IPS DF 6.9 (cell line): ENCODE measurements around the gene SAG.

Experiments used
- DNase-seq: peaks from one replicate; pipeline ENCODE4 v3.0.0-alpha.2; 2013; ENCODE audit warnings: low read depth, low spot score
- H3K27ac ChIP-seq: one replicate; pipeline ENCODE4 v1.5.1; 2013; ENCODE audit warnings: low read length, control low read depth
- H3K27me3 ChIP-seq: 2 replicates; pipeline ENCODE4 v1.6.1; 2013; ENCODE audit warnings: mild to moderate bottlenecking, low read length; ENCODE audit not compliant: control insufficient read depth, insufficient read depth
- H3K36me3 ChIP-seq: 2 replicates; pipeline ENCODE4 v1.6.1; 2013; ENCODE audit warnings: low read length; ENCODE audit not compliant: control insufficient read depth, insufficient read depth
- H3K4me1 ChIP-seq: 2 replicates; pipeline ENCODE4 v1.6.1; 2013; ENCODE audit warnings: low read length; ENCODE audit not compliant: control insufficient read depth, insufficient read depth
- H3K4me3 ChIP-seq: 2 replicates; pipeline ENCODE4 v1.5.1; 2013; ENCODE audit warnings: mild to moderate bottlenecking, low read length
- H3K9me3 ChIP-seq: 2 replicates; pipeline ENCODE4 v1.6.1; 2013; ENCODE audit warnings: low read length, inconsistent platforms; ENCODE audit not compliant: control insufficient read depth, insufficient read depth
- WGBS: extraction: QIAGEN DNeasy Blood & Tissue Kit; methylation state at CpG from one replicate; pipeline ENCODE4 v1.1.7; 2013; ENCODE audit warnings: mixed read lengths, missing lambda C conversion rate; ENCODE audit not compliant: insufficient read length, insufficient coverage; 5-methylcytosine and 5-hydroxymethylcytosine counted together

SAG gene

DNA sequence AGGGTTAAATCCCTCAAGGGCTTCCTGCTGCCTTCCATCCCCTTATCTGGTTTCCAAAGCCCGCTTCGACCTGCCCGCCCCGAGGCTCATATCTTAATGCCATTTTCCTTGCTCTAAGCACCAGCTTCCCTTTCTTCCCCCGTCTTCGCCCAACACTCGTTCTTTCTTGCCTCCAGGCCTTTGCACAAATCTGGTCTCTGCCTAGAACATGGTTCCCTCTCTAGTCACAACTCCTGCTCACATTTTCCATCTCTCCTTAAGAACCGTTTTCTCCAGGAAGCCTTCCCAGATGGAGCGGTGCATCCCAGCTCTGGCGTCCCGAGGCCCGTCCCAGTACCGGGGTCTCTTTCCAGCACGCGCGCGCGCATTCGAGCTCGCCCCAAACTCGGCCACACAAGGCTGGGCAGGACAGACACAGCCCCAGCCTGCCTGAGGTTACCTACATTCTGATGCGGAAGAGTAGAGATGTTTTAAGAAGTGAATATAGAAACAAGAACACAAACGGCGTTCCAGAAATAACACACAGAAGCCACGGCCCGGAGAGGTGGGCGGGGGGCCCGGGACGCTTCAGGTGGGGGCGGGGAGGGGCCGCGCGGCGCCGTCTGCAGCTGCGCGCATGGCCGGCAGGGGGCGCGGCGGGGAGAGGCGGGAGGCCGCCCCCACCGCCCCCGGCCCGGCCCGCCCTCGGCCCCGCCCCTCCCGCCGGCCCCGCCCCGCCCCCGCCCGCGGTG is 46.3 kb downstream of the SAG start, which contains the start of gene DGKD:
Gene DGKD, plus strand, starts transcription at position 726 of the 731 bp plus-strand sequence. CDS start 25 bp downstream, outside the sequence.
- no CpG with 5 or more reads among the region's 56 CpGs for WGBS
- Histone ChIP-seq H3K27ac (no peak within 1 kb of the TSS), H3K9me3 (no peaks in the 10 kb centered on the region), H3K4me1 (peaks cover 5% of the 10 kb centered on the region; the same call in 1 of the 2 replicates), H3K27me3 (peaks cover 3% of the 10 kb centered on the region), H3K4me3 (peak within 1 kb of the TSS; percentile 97), H3K36me3 (no peaks in the 10 kb centered on the region)
- no peak for DNase-seq

DNA sequence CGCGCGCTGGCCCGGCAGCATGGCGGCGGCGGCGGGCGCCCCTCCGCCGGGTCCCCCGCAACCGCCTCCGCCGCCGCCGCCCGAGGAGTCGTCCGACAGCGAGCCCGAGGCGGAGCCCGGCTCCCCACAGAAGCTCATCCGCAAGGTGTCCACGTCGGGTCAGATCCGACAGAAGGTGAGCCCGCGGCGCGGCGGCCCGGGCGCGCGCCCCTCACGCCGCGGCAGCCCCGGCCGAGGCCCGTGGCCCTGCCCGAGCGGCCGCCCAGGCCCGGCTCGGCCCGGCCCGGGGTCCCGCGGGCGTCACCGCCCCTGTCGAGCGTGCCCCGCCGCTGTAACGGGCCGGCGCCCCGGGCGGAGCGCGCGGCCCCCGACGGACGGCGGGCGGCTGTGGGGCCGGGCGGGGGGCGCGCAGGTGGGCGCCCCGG is 46.9 kb downstream of the SAG start:
- peaks cover 3% of the 10 kb centered on the region for H3K27me3 ChIP-seq
- no peak overlapping the region for H3K27ac ChIP-seq
- DNase-seq, result no peak
- peak overlapping the region; percentile 97 for H3K4me3 ChIP-seq
- H3K9me3 ChIP-seq, result no peaks in the 10 kb centered on the region
- H3K4me1 ChIP-seq, result peaks cover 3% of the 10 kb centered on the region; the same call in 1 of the 2 replicates
- no CpG with 5 or more reads among the region's 77 CpGs for WGBS
- H3K36me3 ChIP-seq, result no peaks in the 10 kb centered on the region

DNA sequence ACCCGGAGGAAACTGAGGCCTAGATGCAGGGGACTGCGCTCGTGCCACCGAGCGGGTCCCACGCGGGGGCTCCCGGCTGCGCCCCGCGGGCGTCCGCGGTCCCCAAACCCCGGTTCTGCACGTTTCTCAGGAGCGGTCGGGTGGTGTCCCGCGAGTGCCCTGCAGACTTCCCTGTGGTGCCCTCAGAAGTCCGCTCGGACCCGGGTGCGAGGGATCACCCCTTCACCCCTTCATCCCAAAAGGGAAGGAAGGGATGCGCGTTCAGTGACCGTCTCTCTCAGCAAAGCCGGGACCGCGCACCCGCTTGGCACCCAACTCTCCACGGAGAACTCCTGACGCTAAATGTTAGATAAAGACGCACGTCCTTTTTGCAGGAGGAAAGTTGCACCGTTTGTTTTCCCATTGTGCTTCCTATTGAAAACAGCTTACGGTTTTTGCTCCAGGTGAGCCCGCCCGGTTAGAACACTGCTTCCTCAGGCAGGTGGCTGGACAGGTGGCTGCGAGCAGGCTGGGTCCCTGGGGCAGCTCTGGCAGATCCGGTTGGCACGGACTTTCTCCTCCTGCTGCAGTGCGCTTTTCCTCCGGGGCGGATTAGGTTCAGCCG is 47.5 kb downstream of the SAG start:
- no CpG with 5 or more reads among the region's 46 CpGs for WGBS
- Histone ChIP-seq H3K36me3 (no peaks in the 10 kb centered on the region), H3K4me1 (peaks cover 3% of the 10 kb centered on the region; the same call in 1 of the 2 replicates), H3K4me3 (peak overlapping the region; percentile 97), H3K9me3 (no peaks in the 10 kb centered on the region), H3K27me3 (peaks cover 3% of the 10 kb centered on the region), H3K27ac (no peak overlapping the region)
- DNase-seq, result no peak

DNA sequence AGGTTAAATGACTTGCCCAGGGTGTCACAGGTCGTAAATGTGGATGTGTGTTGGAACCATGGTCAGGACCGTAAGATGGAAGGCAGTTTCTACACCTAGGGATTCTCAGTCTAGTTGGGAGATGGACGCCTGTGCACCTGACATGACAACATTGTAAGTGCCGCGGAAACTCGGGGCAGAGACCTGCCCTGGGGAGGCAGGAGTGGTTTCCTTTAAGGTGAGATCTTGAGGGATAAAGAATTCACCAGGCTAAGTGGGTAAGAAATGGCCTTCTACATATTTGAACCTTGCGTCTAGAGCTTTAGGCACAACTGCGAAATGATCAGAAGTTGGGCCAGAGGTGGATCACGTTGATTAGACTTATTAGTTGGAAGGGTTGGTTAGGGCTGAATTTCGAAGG is 48.3 kb downstream of the SAG start:
- Histone ChIP-seq H3K4me1 (peaks cover 3% of the 10 kb centered on the region; the same call in 1 of the 2 replicates), H3K4me3 (no peak overlapping the region)

DNA sequence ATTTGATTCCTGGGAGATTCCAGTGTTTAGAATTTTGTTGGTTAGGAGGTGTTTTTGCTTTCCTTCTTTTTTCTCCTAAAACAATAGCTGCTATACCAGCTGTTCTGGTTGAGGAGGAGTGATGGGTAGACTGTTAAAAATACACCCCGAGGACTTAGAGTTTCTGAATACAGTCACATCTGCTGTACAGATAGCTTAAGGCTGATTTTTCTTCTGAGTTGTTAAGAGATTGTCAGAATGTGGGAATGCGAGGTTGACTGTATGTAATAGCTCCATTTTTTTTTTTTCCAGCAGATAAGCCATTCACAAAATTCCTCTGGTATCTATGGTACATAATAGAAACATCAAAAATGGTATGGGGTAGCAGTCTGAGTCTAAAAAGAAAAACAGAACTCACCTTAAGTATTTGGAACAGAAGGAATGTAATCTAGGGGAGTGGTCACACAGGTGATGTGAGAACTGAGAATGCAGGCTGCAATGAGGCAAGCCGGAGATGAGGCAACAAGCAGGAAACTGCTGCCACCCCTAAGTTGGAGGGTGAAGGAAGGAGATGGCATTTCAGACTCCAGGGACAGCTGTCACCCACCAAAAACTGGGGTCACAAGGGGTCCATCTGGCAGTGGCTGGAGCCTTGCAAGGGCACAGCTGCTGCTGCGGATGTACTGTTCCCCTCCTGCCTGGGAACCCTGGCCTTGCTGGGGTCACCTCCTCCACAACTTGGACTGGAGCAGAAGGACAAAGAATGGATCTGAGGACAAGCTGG is 49.1 kb downstream of the SAG start:
- H3K27ac ChIP-seq, result no peak overlapping the region
- H3K27me3 ChIP-seq, result peaks cover 3% of the 10 kb centered on the region
- peaks cover 3% of the 10 kb centered on the region; the same call in 1 of the 2 replicates for H3K4me1 ChIP-seq
- no CpG with 5 or more reads among the region's 4 CpGs for WGBS
- no peaks in the 10 kb centered on the region for H3K36me3 ChIP-seq
- H3K4me3 ChIP-seq, result no peak overlapping the region
- no peak for DNase-seq
- H3K9me3 ChIP-seq, result no peaks in the 10 kb centered on the region

More for the DNA sequence above, 48.3 kb downstream of the SAG start:
- no CpG with 5 or more reads among the region's 10 CpGs for WGBS
- no peaks in the 10 kb centered on the region for H3K36me3 ChIP-seq
- peaks cover 3% of the 10 kb centered on the region for H3K27me3 ChIP-seq
- no peaks in the 10 kb centered on the region for H3K9me3 ChIP-seq
- H3K27ac ChIP-seq, result no peak overlapping the region
- no peak for DNase-seq

DNA sequence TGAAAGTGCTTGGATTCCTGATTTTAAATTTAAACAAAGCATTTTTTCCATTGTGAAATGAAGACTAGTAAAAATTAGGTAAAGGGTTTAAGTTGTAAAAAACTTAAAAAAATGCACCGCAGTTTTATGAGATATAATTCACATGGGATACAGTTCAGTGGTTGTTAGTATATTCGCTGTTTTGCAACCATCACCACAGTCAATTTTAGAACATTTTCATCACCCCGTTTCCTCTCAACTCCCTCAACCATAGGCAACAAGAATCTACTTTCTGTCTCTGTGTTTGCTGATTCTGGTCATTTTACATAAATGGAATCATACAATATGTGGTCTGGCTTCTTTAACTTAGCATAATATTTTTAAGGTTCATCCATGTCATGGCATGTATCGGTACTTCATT is 50.7 kb downstream of the SAG start:
- DNase-seq, result no peak
- no CpG with 5 or more reads among the region's 4 CpGs for WGBS
- H3K4me1 ChIP-seq, result peaks cover 1% of the 10 kb centered on the region; the same call in 1 of the 2 replicates
- H3K9me3 ChIP-seq, result no peaks in the 10 kb centered on the region
- no peaks in the 10 kb centered on the region for H3K36me3 ChIP-seq
- H3K27ac ChIP-seq, result no peak overlapping the region
- H3K27me3 ChIP-seq, result peaks cover 3% of the 10 kb centered on the region
- no peak overlapping the region for H3K4me3 ChIP-seq

DNA sequence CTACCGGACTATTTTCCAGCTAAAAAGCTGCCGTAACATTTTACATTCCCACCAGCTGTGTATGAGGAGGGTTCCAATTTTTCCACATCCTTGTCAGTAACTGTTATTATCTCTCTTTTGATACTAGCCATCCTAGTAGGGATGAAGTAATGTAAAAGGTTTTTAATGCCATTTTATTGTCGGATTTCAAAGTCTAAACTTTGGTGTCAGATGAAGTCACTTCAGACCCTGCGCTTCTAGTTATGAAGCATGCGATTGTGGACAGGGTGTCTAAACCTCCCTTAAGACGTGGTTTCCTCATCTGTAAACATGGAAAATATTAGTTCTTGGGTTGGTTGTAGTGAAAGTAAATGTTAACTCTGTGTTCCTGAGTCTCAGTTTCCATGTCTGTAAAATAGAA is 51.3 kb downstream of the SAG start:
- Histone ChIP-seq H3K27me3 (peaks cover 3% of the 10 kb centered on the region), H3K27ac (no peak overlapping the region), H3K36me3 (no peaks in the 10 kb centered on the region), H3K9me3 (no peaks in the 10 kb centered on the region), H3K4me1 (no peaks in the 10 kb centered on the region), H3K4me3 (no peak overlapping the region)
- WGBS, result no CpG with 5 or more reads among the region's 6 CpGs
- no peak for DNase-seq

DNA sequence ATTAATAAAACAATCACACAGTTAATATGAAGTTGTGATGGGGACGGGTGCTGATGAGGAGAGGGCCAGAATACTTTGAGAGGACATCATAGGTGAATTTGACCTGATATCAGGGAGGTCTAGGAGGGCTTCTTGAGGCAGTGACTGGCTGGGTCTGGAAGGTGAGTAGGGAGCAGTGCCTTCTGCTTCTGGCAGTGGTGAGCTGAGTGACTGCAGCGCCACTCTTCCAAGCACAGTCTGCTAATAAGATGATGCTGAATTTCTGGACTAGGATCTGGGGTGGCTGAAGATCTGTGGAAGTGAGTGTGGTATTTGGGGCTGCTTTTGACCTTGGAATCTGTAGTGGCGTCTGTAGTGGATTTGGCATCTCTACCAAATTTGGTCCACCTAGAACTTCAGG is 52.2 kb downstream of the SAG start:
- Histone ChIP-seq H3K4me1 (no peaks in the 10 kb centered on the region), H3K27ac (no peak overlapping the region)

DNA sequence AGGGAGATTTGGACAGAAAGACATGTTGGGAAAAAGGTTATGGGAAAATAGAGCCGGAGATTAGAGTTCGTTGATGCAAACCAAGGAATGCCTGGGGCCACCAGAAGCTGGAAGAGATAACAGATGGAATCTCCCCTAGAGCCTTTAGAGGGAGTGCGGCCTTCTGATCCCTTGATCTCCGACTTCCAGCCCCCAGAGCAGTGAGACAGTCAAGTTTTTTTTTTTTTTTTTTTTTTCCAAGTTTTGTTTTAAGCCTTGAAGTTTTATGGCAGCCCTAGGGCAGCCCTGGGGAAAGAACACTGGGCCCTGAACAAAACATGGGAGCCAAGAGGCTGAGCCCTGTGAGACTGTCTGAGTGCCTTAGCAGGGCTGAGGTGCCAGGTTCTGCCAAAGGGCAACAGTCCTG is 53.2 kb downstream of the SAG start:
- no peak for DNase-seq
- H3K36me3 ChIP-seq, result no peaks in the 10 kb centered on the region
- no peak overlapping the region for H3K27ac ChIP-seq
- H3K4me1 ChIP-seq, result no peaks in the 10 kb centered on the region
- no CpG with 5 or more reads among the region's 4 CpGs for WGBS
- H3K27me3 ChIP-seq, result no peaks in the 10 kb centered on the region; the same call in 1 of the 2 replicates
- no peaks in the 10 kb centered on the region for H3K9me3 ChIP-seq
- H3K4me3 ChIP-seq, result no peak overlapping the region

More for the DNA sequence above, 52.2 kb downstream of the SAG start:
- no peak for DNase-seq
- no CpG with 5 or more reads among the region's 3 CpGs for WGBS
- Histone ChIP-seq H3K27me3 (peaks cover 3% of the 10 kb centered on the region), H3K4me3 (no peak overlapping the region), H3K36me3 (no peaks in the 10 kb centered on the region), H3K9me3 (no peaks in the 10 kb centered on the region)

DNA sequence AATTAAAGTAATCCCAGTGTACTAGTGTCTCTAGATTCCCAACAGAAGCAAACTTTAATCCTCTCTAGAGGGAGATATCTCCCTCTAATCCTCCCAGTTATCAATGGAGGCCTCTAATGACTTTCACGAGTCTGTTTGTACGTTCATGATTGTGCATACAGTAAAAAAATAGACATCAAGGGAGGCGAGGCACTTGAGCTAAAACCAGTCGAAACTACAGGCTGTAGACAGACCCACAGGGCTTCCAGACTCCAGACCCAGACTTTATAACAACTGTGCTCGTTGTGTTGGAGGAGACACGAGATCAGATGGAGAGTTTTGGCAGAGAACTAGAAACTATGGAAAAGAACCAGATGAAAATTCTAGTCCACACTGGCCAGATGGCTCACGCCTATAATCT is 53.7 kb downstream of the SAG start:
- WGBS, result no CpG with 5 or more reads among the region's 7 CpGs
- no peaks in the 10 kb centered on the region for H3K9me3 ChIP-seq
- no peaks in the 10 kb centered on the region for H3K4me1 ChIP-seq
- H3K27ac ChIP-seq, result no peak overlapping the region
- DNase-seq, result no peak
- H3K4me3 ChIP-seq, result no peak overlapping the region
- H3K36me3 ChIP-seq, result no peaks in the 10 kb centered on the region
- H3K27me3 ChIP-seq, result no peaks in the 10 kb centered on the region
